Neuronal stem cell (in vitro differentiated cells): ENCODE data around the gene MAP4K5.

Source experiments
- DNase-seq: peaks from one replicate; pipeline ENCODE4 v3.0.0-alpha.2; 2013; ENCODE audit warnings: low spot score
- H2AFZ ChIP-seq: one replicate; pipeline ENCODE4 v1.6.1; 2013; ENCODE audit warnings: mild to moderate bottlenecking, low read length, inconsistent platforms
- H2AK5ac ChIP-seq: 2 replicates; pipeline ENCODE4 v1.6.1; 2013; ENCODE audit warnings: low read depth, mild to moderate bottlenecking, inconsistent platforms, low read length, moderate library complexity, mixed read lengths
- H2BK120ac ChIP-seq: 2 replicates; pipeline ENCODE4 v1.6.1; 2013; ENCODE audit warnings: low read depth, mild to moderate bottlenecking, inconsistent platforms, low read length, moderate library complexity, mixed read lengths
- H2BK12ac ChIP-seq: one replicate; pipeline ENCODE4 v1.6.1; 2013; ENCODE audit warnings: low read length, inconsistent platforms
- H2BK15ac ChIP-seq: 2 replicates; pipeline ENCODE4 v1.6.1; 2013; ENCODE audit warnings: mild to moderate bottlenecking, low read length, inconsistent platforms, mixed read lengths
- H2BK5ac ChIP-seq: one replicate; pipeline ENCODE4 v1.6.1; 2013; ENCODE audit warnings: inconsistent platforms, mild to moderate bottlenecking, low read length, moderate library complexity
- H3K14ac ChIP-seq: one replicate; pipeline ENCODE4 v1.6.1; 2013; ENCODE audit warnings: low read length, inconsistent platforms
- H3K18ac ChIP-seq: 2 replicates; pipeline ENCODE4 v1.6.1; 2013; ENCODE audit warnings: low read length, inconsistent platforms
- H3K23ac ChIP-seq: 2 replicates; pipeline ENCODE4 v1.6.1; 2013; ENCODE audit warnings: low read depth, mild to moderate bottlenecking, mixed read lengths, low read length, inconsistent platforms; ENCODE audit not compliant: poor library complexity
- H3K27ac ChIP-seq: replicated peaks from 3 replicates; pipeline ENCODE4 v1.5.1; 2013; ENCODE audit warnings: low read length, inconsistent platforms
- H3K27me3 ChIP-seq, 3 experiments: 2 replicates each; pipeline ENCODE4 v1.6.1; 2013; ENCODE audit warnings: low read length in 3 of 3, mild to moderate bottlenecking in 2 of 3, inconsistent platforms in 1 of 3, low read depth in 1 of 3, mixed read lengths in 1 of 3, moderate library complexity in 1 of 3; ENCODE audit not compliant: control insufficient read depth in 3 of 3, insufficient read depth in 3 of 3
- H3K36me3 ChIP-seq, 2 donors: replicated peaks in 1 of 2; 2 replicates each; pipeline ENCODE4 v1.6.1; 2013; ENCODE audit warnings: low read length in 2 of 2; ENCODE audit not compliant: control insufficient read depth in 2 of 2, insufficient read depth in 2 of 2
- H3K4ac ChIP-seq: 2 replicates; pipeline ENCODE4 v1.6.1; 2013; ENCODE audit warnings: inconsistent platforms, mild to moderate bottlenecking, low read length, moderate library complexity
- H3K4me1 ChIP-seq, 2 donors: 1 replicate in 1 of 2; 2 replicates in 1 of 2; pipeline ENCODE4 v1.6.1; 2013; ENCODE audit warnings: low read length in 2 of 2, low read depth in 1 of 2; ENCODE audit not compliant: control insufficient read depth in 2 of 2, insufficient read depth in 1 of 2
- H3K4me2 ChIP-seq: one replicate; pipeline ENCODE4 v1.6.1; 2013; ENCODE audit warnings: mild to moderate bottlenecking, low read length, inconsistent platforms; ENCODE audit not compliant: insufficient read depth, poor library complexity, severe bottlenecking
- H3K4me3 ChIP-seq, 2 donors: 2 replicates each; pipeline ENCODE4 v1.5.1; 2013; ENCODE audit warnings: low read length in 2 of 2, mild to moderate bottlenecking in 2 of 2, inconsistent platforms in 1 of 2, moderate library complexity in 1 of 2
- H3K79me1 ChIP-seq: one replicate; pipeline ENCODE4 v1.6.1; 2013; ENCODE audit warnings: low read depth, mild to moderate bottlenecking, inconsistent platforms, low read length, moderate library complexity
- H3K9ac ChIP-seq: one replicate; pipeline ENCODE4 v1.6.1; 2013; ENCODE audit warnings: mild to moderate bottlenecking, low read depth, low read length, inconsistent platforms; ENCODE audit not compliant: poor library complexity
- H3K9me3 ChIP-seq, 2 donors: replicated peaks in 1 of 2; 2 replicates each; pipeline versions ENCODE3 to v1.6.1; 2013; ENCODE audit warnings: low read length in 2 of 2, mild to moderate bottlenecking in 2 of 2, inconsistent platforms in 1 of 2, low read depth in 1 of 2, mixed read lengths in 1 of 2, moderate library complexity in 1 of 2; ENCODE audit not compliant: control insufficient read depth in 2 of 2, insufficient read depth in 1 of 2
- H4K8ac ChIP-seq: one replicate; pipeline ENCODE4 v1.6.1; 2013; ENCODE audit warnings: low read depth, mild to moderate bottlenecking, inconsistent platforms, low read length, moderate library complexity
- H4K91ac ChIP-seq: one replicate; pipeline ENCODE4 v1.6.1; 2013; ENCODE audit warnings: low read length, low read depth, mild to moderate bottlenecking, inconsistent platforms; ENCODE audit not compliant: poor library complexity
- WGBS, 2 donors: extraction: QIAGEN DNeasy Blood & Tissue Kit; methylation state at CpG; one replicate each; pipeline ENCODE4 v1.1.7; 2013; ENCODE audit warnings: missing lambda C conversion rate in 2 of 2, mixed read lengths in 1 of 2; ENCODE audit not compliant: insufficient read length in 2 of 2, insufficient replicate concordance in 1 of 2; ENCODE audit errors: extremely low coverage in 2 of 2; 5-methylcytosine and 5-hydroxymethylcytosine counted together

The MAP4K5 gene

GRCh38 chr14:50530358-50530757 lies 2.0 kb downstream of the MAP4K5 start:
- WGBS, 2 donors: no CpG with 5 or more reads among the region's 1 CpG
- no peak overlapping the region for H3K27ac ChIP-seq
- no peak overlapping the region for H3K18ac ChIP-seq
- H2AFZ ChIP-seq: no peak overlapping the region
- peak overlapping the region in 1 of 2 donors; percentile 86 for H3K4me3 ChIP-seq
- H3K4me1 ChIP-seq: peaks cover 3 to 7% of the 10 kb centered on the region in 2 donors
- no peak overlapping the region for H4K8ac ChIP-seq
- H3K14ac ChIP-seq: no peak overlapping the region
- no peak overlapping the region for H2BK15ac ChIP-seq
- H4K91ac ChIP-seq: no peak overlapping the region
- H2BK12ac ChIP-seq: no peak overlapping the region
- no peaks in the 10 kb centered on the region for H3K9me3 ChIP-seq
- H3K36me3 ChIP-seq: peaks cover 0 to 45% of the 10 kb centered on the region in 2 donors
- H3K4ac ChIP-seq: no peak overlapping the region
- no peak for DNase-seq
- H3K79me1 ChIP-seq: peaks cover 8% of the 10 kb centered on the region
- no peak overlapping the region for H2BK5ac ChIP-seq
- H2BK120ac ChIP-seq: no peak overlapping the region
- no peaks in the 10 kb centered on the region for H3K27me3 ChIP-seq
- H3K9ac ChIP-seq: no peak overlapping the region
- H3K23ac ChIP-seq: no peak overlapping the region
- no peak overlapping the region for H2AK5ac ChIP-seq
- no peak overlapping the region for H3K4me2 ChIP-seq

GRCh38 chr14:50529288-50530179 lies 2.8 kb downstream of the MAP4K5 start:
- H3K4me1 ChIP-seq: peaks cover 3 to 7% of the 10 kb centered on the region in 2 donors
- no peak overlapping the region for H2AK5ac ChIP-seq
- no peak overlapping the region for H3K9ac ChIP-seq
- H2BK15ac ChIP-seq: no peak overlapping the region
- no peak overlapping the region for H3K27ac ChIP-seq
- H2AFZ ChIP-seq: no peak overlapping the region
- H3K36me3 ChIP-seq: peaks cover 0 to 53% of the 10 kb centered on the region in 2 donors
- H3K27me3 ChIP-seq: no peaks in the 10 kb centered on the region
- H3K4me3 ChIP-seq: peak overlapping the region in 1 of 2 donors; percentile 1
- no peak overlapping the region for H3K14ac ChIP-seq
- H4K8ac ChIP-seq: no peak overlapping the region
- H2BK5ac ChIP-seq: no peak overlapping the region
- H3K4me2 ChIP-seq: no peak overlapping the region
- H3K18ac ChIP-seq: no peak overlapping the region
- peaks cover 8% of the 10 kb centered on the region for H3K79me1 ChIP-seq
- no peak overlapping the region for H2BK12ac ChIP-seq
- no peak overlapping the region for H4K91ac ChIP-seq
- 100% methylated on average over 1 of the region's 6 CpGs; no CpG with 5 or more reads in 1 of the 2 donors for WGBS, 2 donors
- H3K23ac ChIP-seq: no peak overlapping the region
- no peak overlapping the region for H2BK120ac ChIP-seq
- DNase-seq: no peak
- H3K4ac ChIP-seq: no peak overlapping the region
- no peaks in the 10 kb centered on the region for H3K9me3 ChIP-seq

DNA sequence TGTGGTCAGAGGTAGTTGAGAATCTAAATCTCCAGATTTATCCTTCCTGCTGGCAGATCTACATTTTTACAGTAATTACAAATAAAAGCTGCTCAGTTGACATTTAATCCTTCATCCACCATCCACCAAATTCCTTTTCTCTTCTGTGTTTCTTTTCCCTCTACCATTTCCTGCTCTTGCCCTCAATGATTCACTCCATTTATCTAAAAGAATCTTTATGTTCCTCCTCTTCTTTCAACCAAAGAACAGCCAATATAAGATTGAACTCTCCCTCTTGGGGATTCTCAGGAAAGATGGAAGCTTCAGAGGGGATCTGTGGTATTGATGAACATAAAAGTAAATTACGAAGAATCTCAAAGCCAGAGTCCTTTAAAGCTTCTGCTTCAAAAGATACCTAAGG lies 4.4 kb downstream of the MAP4K5 start:
- Histone ChIP-seq H3K79me1 (peaks cover 10% of the 10 kb centered on the region), H3K9me3 (peaks cover 0 to 9% of the 10 kb centered on the region in 2 donors), H2BK15ac (no peak overlapping the region), H3K23ac (no peak overlapping the region), H3K36me3 (peaks cover 0 to 65% of the 10 kb centered on the region in 2 donors), H4K91ac (no peak overlapping the region), H3K4me3 (no peak overlapping the region), H3K14ac (no peak overlapping the region), H3K4ac (no peak overlapping the region), H2AFZ (no peak overlapping the region), H3K18ac (no peak overlapping the region), H2AK5ac (no peak overlapping the region), H3K27me3 (no peaks in the 10 kb centered on the region), H2BK120ac (no peak overlapping the region), H3K9ac (no peak overlapping the region), H3K4me1 (peaks cover 3 to 9% of the 10 kb centered on the region in 2 donors), H4K8ac (no peak overlapping the region), H3K4me2 (no peak overlapping the region), H2BK12ac (no peak overlapping the region), H3K27ac (no peak overlapping the region), H2BK5ac (no peak overlapping the region)
- no CpG with 5 or more reads among the region's 1 CpG for WGBS, 2 donors
- no peak for DNase-seq

- Histone ChIP-seq H4K91ac (no peak overlapping the region), H3K4me1 (peaks cover 2 to 5% of the 10 kb centered on the region in 2 donors), H3K4ac (no peak overlapping the region), H3K9ac (no peak overlapping the region), H3K4me2 (no peak overlapping the region), H2BK120ac (no peak overlapping the region), H2AK5ac (no peak overlapping the region), H3K23ac (no peak overlapping the region), H2BK12ac (no peak overlapping the region), H4K8ac (no peak overlapping the region), H2BK15ac (no peak overlapping the region), H3K4me3 (no peak overlapping the region), H3K9me3 (peaks cover 0 to 15% of the 10 kb centered on the region in 2 donors), H3K27ac (no peak overlapping the region), H3K36me3 (peaks cover 0 to 65% of the 10 kb centered on the region in 2 donors), H2BK5ac (no peak overlapping the region), H3K79me1 (peaks cover 3% of the 10 kb centered on the region), H2AFZ (no peak overlapping the region), H3K27me3 (no peaks in the 10 kb centered on the region), H3K18ac (no peak overlapping the region), H3K14ac (no peak overlapping the region)
- no CpG with 5 or more reads among the region's 6 CpGs for WGBS, 2 donors
- no peak for DNase-seq
Observed at GRCh38 chr14:50524731-50525515, 7.4 kb downstream of the MAP4K5 start.
